Right lobe of liver (tissue), 4 donors: ENCODE results near the gene ARHGAP32.

Source experiments
- POLR2A ChIP-seq: fragments of 450-650 bp; IDR thresholded peaks from one replicate; pipeline ENCODE4 v1.6.1; 2017; ENCODE audit warnings: antibody characterized with exemption, mild to moderate bottlenecking
- TF ChIP-seq, protein P1 (sequence below), 4 donors: fragments of 200-600 bp in 3 of 4; fragments of 450-650 bp in 1 of 4; IDR thresholded peaks; one replicate each; pipeline versions ENCODE4 v1.5.1 to v1.8.0; 2016 to 2022; ENCODE audit warnings: antibody characterized with exemption in 4 of 4, mild to moderate bottlenecking in 2 of 4
- donor health status: DM: no; HTN: no; CAD: no.
- donor health status: DM: no; HTN: no; CAD: no.
- donor health status: DM: no; HTN: yes; CAD: no.

DNA sequence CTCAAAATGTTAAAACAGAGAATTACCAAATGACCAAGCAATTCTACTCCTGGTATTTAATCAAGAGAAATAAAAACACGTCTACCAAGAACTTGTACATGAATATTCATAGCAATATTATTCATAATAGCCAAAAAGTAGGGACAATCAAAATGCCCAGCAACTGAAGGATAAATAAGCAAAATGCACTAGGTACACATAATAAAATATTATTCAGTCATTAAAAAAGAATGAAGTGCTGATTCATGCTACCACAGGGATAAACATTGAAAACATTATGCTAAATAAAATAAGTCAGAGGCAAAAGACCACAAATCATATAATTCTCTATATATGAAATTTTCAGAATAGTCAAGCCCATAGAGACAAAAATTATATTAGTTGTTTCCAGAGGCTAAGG lies 24.8 kb downstream of the ARHGAP32 start:
- TF ChIP-seq POLR2A = no peak
- TF ChIP-seq, protein P1, sequence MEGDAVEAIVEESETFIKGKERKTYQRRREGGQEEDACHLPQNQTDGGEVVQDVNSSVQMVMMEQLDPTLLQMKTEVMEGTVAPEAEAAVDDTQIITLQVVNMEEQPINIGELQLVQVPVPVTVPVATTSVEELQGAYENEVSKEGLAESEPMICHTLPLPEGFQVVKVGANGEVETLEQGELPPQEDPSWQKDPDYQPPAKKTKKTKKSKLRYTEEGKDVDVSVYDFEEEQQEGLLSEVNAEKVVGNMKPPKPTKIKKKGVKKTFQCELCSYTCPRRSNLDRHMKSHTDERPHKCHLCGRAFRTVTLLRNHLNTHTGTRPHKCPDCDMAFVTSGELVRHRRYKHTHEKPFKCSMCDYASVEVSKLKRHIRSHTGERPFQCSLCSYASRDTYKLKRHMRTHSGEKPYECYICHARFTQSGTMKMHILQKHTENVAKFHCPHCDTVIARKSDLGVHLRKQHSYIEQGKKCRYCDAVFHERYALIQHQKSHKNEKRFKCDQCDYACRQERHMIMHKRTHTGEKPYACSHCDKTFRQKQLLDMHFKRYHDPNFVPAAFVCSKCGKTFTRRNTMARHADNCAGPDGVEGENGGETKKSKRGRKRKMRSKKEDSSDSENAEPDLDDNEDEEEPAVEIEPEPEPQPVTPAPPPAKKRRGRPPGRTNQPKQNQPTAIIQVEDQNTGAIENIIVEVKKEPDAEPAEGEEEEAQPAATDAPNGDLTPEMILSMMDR (IDR thresholded peaks at IDR 0.05) = no peak
